ENCODE results near the gene PEX14.

The PEX14 gene

GRCh38 chr1:10674700-10675609, 200.2 kb downstream of the PEX14 start:
- no peaks in the 10 kb centered on the region for H3K9me3 ChIP-seq (ENCODE audit: control insufficient read depth, low read length)
- no peaks in the 10 kb centered on the region for H3K4me1 ChIP-seq (ENCODE audit: control insufficient read depth, insufficient read depth, low read length, poor library complexity, severe bottlenecking)
- H3K4me3 ChIP-seq (ENCODE audit: insufficient read depth, low read depth, low read length, poor library complexity, severe bottlenecking) = no peak overlapping the region
- DNase-seq = no peak
- H3K27ac ChIP-seq (ENCODE audit: insufficient read depth, low read length, poor library complexity, severe bottlenecking) = no peak overlapping the region
- H3K36me3 ChIP-seq (ENCODE audit: control insufficient read depth, insufficient read depth, low read length) = no peaks in the 10 kb centered on the region
- H3K27me3 ChIP-seq (replicated peaks; ENCODE audit: control insufficient read depth, insufficient read depth, low read length, poor library complexity, severe bottlenecking) = no peaks in the 10 kb centered on the region

- Histone ChIP-seq H3K27me3 (replicated peaks; ENCODE audit: control insufficient read depth, insufficient read depth, low read length, poor library complexity, severe bottlenecking) (no peaks in the 10 kb centered on the region), H3K4me1 (ENCODE audit: control insufficient read depth, insufficient read depth, low read length, poor library complexity, severe bottlenecking) (no peaks in the 10 kb centered on the region), H3K4me3 (ENCODE audit: insufficient read depth, low read depth, low read length, poor library complexity, severe bottlenecking) (no peak overlapping the region), H3K36me3 (ENCODE audit: control insufficient read depth, insufficient read depth, low read length) (no peaks in the 10 kb centered on the region), H3K27ac (ENCODE audit: insufficient read depth, low read length, poor library complexity, severe bottlenecking) (no peak overlapping the region), H3K9me3 (ENCODE audit: control insufficient read depth, low read length) (no peaks in the 10 kb centered on the region)
- DNase-seq = no peak
These were observed 201.1 kb downstream of the PEX14 start for GRCh38 chr1:10675813-10676212.

DNA sequence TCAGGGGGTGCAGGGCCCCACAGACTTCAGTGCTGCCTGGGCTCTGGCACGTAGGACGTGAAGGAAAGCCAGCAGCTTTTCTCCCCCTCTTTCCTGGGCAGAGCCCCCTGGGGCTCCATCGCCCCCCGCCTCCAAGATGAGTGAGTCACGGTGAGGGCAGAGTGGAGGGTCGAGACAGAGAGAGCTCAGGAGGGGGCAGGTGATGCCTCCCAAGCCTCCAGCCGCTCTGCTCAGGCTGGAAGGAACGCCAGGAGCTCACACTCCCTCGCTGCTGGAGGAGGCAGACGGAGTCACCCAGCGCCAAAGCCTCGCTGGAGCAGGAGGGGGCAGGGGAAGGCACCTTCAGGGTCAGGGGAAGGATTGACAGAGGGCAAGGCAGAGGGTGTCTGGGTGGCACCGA, 202.2 kb downstream of the PEX14 start:
- Histone ChIP-seq H3K27ac (ENCODE audit: insufficient read depth, low read length, poor library complexity, severe bottlenecking) (no peak overlapping the region), H3K36me3 (ENCODE audit: control insufficient read depth, insufficient read depth, low read length) (no peaks in the 10 kb centered on the region), H3K9me3 (ENCODE audit: control insufficient read depth, low read length) (no peaks in the 10 kb centered on the region), H3K27me3 (replicated peaks; ENCODE audit: control insufficient read depth, insufficient read depth, low read length, poor library complexity, severe bottlenecking) (no peaks in the 10 kb centered on the region), H3K4me1 (ENCODE audit: control insufficient read depth, insufficient read depth, low read length, poor library complexity, severe bottlenecking) (no peaks in the 10 kb centered on the region), H3K4me3 (ENCODE audit: insufficient read depth, low read depth, low read length, poor library complexity, severe bottlenecking) (no peak overlapping the region)
- DNase-seq = no peak

- H3K4me1 ChIP-seq (ENCODE audit: control insufficient read depth, insufficient read depth, low read length, poor library complexity, severe bottlenecking) = no peaks in the 10 kb centered on the region
- no peak for DNase-seq
These were observed 203.0 kb downstream of the PEX14 start for GRCh38 chr1:10677491-10678391.

GRCh38 chr1:10678402-10678801, 203.7 kb downstream of the PEX14 start:
- H3K4me1 ChIP-seq (ENCODE audit: control insufficient read depth, insufficient read depth, low read length, poor library complexity, severe bottlenecking) = no peaks in the 10 kb centered on the region
- H3K9me3 ChIP-seq (ENCODE audit: control insufficient read depth, low read length) = no peaks in the 10 kb centered on the region
- no peak for DNase-seq
- H3K27ac ChIP-seq (ENCODE audit: insufficient read depth, low read length, poor library complexity, severe bottlenecking) = no peak overlapping the region
- H3K4me3 ChIP-seq (ENCODE audit: insufficient read depth, low read depth, low read length, poor library complexity, severe bottlenecking) = no peak overlapping the region
- H3K27me3 ChIP-seq (replicated peaks; ENCODE audit: control insufficient read depth, insufficient read depth, low read length, poor library complexity, severe bottlenecking) = no peaks in the 10 kb centered on the region
- H3K36me3 ChIP-seq (ENCODE audit: control insufficient read depth, insufficient read depth, low read length) = no peaks in the 10 kb centered on the region

More at GRCh38 chr1:10677491-10678391, 203.0 kb downstream of the PEX14 start:
- Histone ChIP-seq H3K9me3 (ENCODE audit: control insufficient read depth, low read length) (no peaks in the 10 kb centered on the region), H3K27ac (ENCODE audit: insufficient read depth, low read length, poor library complexity, severe bottlenecking) (no peak overlapping the region), H3K4me3 (ENCODE audit: insufficient read depth, low read depth, low read length, poor library complexity, severe bottlenecking) (no peak overlapping the region), H3K36me3 (ENCODE audit: control insufficient read depth, insufficient read depth, low read length) (no peaks in the 10 kb centered on the region), H3K27me3 (replicated peaks; ENCODE audit: control insufficient read depth, insufficient read depth, low read length, poor library complexity, severe bottlenecking) (no peaks in the 10 kb centered on the region)

- Histone ChIP-seq H3K27me3 (replicated peaks; ENCODE audit: control insufficient read depth, insufficient read depth, low read length, poor library complexity, severe bottlenecking) (no peaks in the 10 kb centered on the region), H3K4me3 (ENCODE audit: insufficient read depth, low read depth, low read length, poor library complexity, severe bottlenecking) (no peak overlapping the region), H3K36me3 (ENCODE audit: control insufficient read depth, insufficient read depth, low read length) (no peaks in the 10 kb centered on the region), H3K9me3 (ENCODE audit: control insufficient read depth, low read length) (no peaks in the 10 kb centered on the region), H3K27ac (ENCODE audit: insufficient read depth, low read length, poor library complexity, severe bottlenecking) (no peak overlapping the region), H3K4me1 (ENCODE audit: control insufficient read depth, insufficient read depth, low read length, poor library complexity, severe bottlenecking) (no peaks in the 10 kb centered on the region)
- DNase-seq = no peak
These were observed 204.1 kb downstream of the PEX14 start for GRCh38 chr1:10678852-10679251.

- DNase-seq = no peak
These were observed 204.9 kb downstream of the PEX14 start for GRCh38 chr1:10679496-10680220.

More at GRCh38 chr1:10679496-10680220, 204.9 kb downstream of the PEX14 start:
- no peaks in the 10 kb centered on the region for H3K27me3 ChIP-seq (replicated peaks; ENCODE audit: control insufficient read depth, insufficient read depth, low read length, poor library complexity, severe bottlenecking)
- H3K27ac ChIP-seq (ENCODE audit: insufficient read depth, low read length, poor library complexity, severe bottlenecking) = no peak overlapping the region
- no peaks in the 10 kb centered on the region for H3K36me3 ChIP-seq (ENCODE audit: control insufficient read depth, insufficient read depth, low read length)
- no peaks in the 10 kb centered on the region for H3K9me3 ChIP-seq (ENCODE audit: control insufficient read depth, low read length)
- no peak overlapping the region for H3K4me3 ChIP-seq (ENCODE audit: insufficient read depth, low read depth, low read length, poor library complexity, severe bottlenecking)
- H3K4me1 ChIP-seq (ENCODE audit: control insufficient read depth, insufficient read depth, low read length, poor library complexity, severe bottlenecking) = no peaks in the 10 kb centered on the region

All from effector memory CD4-positive, alpha-beta T cell (primary cell).